ENCODE results near the gene PTGER4.
"Not testable (repeated sequence)": the region's sequence is repeated elsewhere in the genome, so short reads cannot be mapped to it uniquely, and the experiment has no call there.

- TF ChIP-seq CTCF (IDR thresholded peaks at IDR 0.05); POLR2A (IDR thresholded peaks at IDR 0.05; ENCODE audit: low read depth); POLR2AphosphoS5 (IDR thresholded peaks at IDR 0.05): not testable (repeated sequence)
Observed at GRCh38 chr5:40639531-40639930, 40.2 kb upstream of the PTGER4 start.
